Left lung (tissue), 10 donors: ENCODE results near the gene CYP3A4. TPM values are rescaled to one million over a fixed set of nuclear protein-coding genes. Genes with fewer than 3 reads are reported as not detected.

Experiments
- ATAC-seq: fragments of 200-7000 bp; cut with Tn5 transposase; one replicate; pipeline ENCODE4 v1.9.1; 2020; ENCODE audit warnings: moderate library complexity
- DNase-seq, 4 donors: peaks; one replicate each; pipeline ENCODE4 v3.0.0-alpha.2; 2013 to 2020
- H3K27ac ChIP-seq, 2 donors: fragments of 200-600 bp; sonication (generic) in 1 of 2; one replicate each; pipeline versions ENCODE4 v1.5.0 to v1.8.0; 2020 to 2021
- H3K27me3 ChIP-seq, 2 donors: fragments of 200-600 bp; sonication (generic) in 1 of 2; one replicate each; pipeline versions ENCODE4 v1.5.0 to v1.8.0; 2020 to 2021
- H3K36me3 ChIP-seq, 2 donors: fragments of 200-600 bp; sonication (generic) in 1 of 2; one replicate each; pipeline versions ENCODE4 v1.5.0 to v1.8.0; 2020 to 2021
- H3K4me1 ChIP-seq, 2 donors: fragments of 200-600 bp; one replicate each; pipeline ENCODE4 v1.8.0; 2021
- H3K4me3 ChIP-seq, 2 donors: fragments of 200-600 bp; sonication (generic) in 1 of 2; one replicate each; pipeline versions ENCODE4 v1.5.0 to v1.8.0; 2020 to 2021; ENCODE audit warnings: mild to moderate bottlenecking in 1 of 2
- H3K9me3 ChIP-seq, 2 donors: fragments of 200-600 bp; sonication (generic) in 1 of 2; one replicate each; pipeline versions ENCODE4 v1.5.0 to v1.8.0; 2020 to 2021
- CTCF ChIP-seq, 2 donors: fragments of 200-600 bp; sonication (generic) in 1 of 2; IDR thresholded peaks; one replicate each; pipeline versions ENCODE4 v1.5.0 to v1.8.0; 2021; ENCODE audit warnings: antibody characterized with exemption in 2 of 2
- intact Hi-C, 2 donors: fragments of 100-400 bp; cut with DNase I; formaldehyde crosslinking; loops; one replicate each; pipeline versions ENCODE4 v1.11.2 to v1.14.2; 2022
- polyA plus RNA-seq, 6 donors: library from polyadenylated mRNA; unstranded; fragments of 120-200 nt; gene quantifications; one replicate each; pipeline ENCODE4 v1.2.1, GENCODE V29; 2013; ENCODE audit not compliant: insufficient read length in 6 of 6
- total RNA-seq, 2 donors: library from RNA; stranded (reverse); fragmentation: NEBNext Ultra II Directional; extraction: Animal tissue kit (Norgen Biotek cat#: 25700); gene quantifications; one replicate each; pipeline ENCODE4 v1.2.1, GENCODE V29; 2021
- donor health status: DM: no; HTN: yes; CAD: no.
- donor health status: DM: no; HTN: no; CAD: no.

Gene CYP3A4
- total and polyA plus RNA-seq, 8 donors: 0.17 to 0.39 (median 0.25) TPM; not detected in 2

- Histone ChIP-seq H3K4me3 (no peak overlapping the region), H3K4me1 (no peaks in the 10 kb centered on the region), H3K27me3 (no peaks in the 10 kb centered on the region), H3K9me3 (peaks cover 0 to 21% of the 10 kb centered on the region in 2 donors), H3K36me3 (no peaks in the 10 kb centered on the region), H3K27ac (no peak overlapping the region)
- ATAC-seq (no peak), DNase-seq (no peak)
- TF ChIP-seq CTCF (IDR thresholded peaks at IDR 0.05): no peak
- intact Hi-C loops: no loop called here
These were observed 74.0 kb downstream of the CYP3A4 start for GRCh38 chr7:99709838-99710578.

- intact Hi-C loops: no loop called here
- ATAC-seq (no peak), DNase-seq (no peak)
- H3K4me3 ChIP-seq: no peak overlapping the region
- H3K27me3 ChIP-seq: no peaks in the 10 kb centered on the region
- no peaks in the 10 kb centered on the region for H3K4me1 ChIP-seq
- no peaks in the 10 kb centered on the region for H3K36me3 ChIP-seq
- no peak overlapping the region for H3K27ac ChIP-seq
- no peak for TF ChIP-seq CTCF (IDR thresholded peaks at IDR 0.05)
- peaks cover 0 to 21% of the 10 kb centered on the region in 2 donors for H3K9me3 ChIP-seq
These were observed 74.7 kb downstream of the CYP3A4 start for GRCh38 chr7:99709260-99709659.

GRCh38 chr7:99707096-99707495 is 76.9 kb downstream of the CYP3A4 start:
- no peak for TF ChIP-seq CTCF (IDR thresholded peaks at IDR 0.05)
- H3K9me3 ChIP-seq: peaks cover 0 to 21% of the 10 kb centered on the region in 2 donors
- no peaks in the 10 kb centered on the region for H3K4me1 ChIP-seq
- no peak overlapping the region for H3K4me3 ChIP-seq
- H3K27ac ChIP-seq: no peak overlapping the region
- H3K36me3 ChIP-seq: no peaks in the 10 kb centered on the region
- no peak for ATAC-seq
- intact Hi-C loops: no loop called here
- no peaks in the 10 kb centered on the region for H3K27me3 ChIP-seq
- DNase-seq: no peak

Other genes starting within 250 kb of the CYP3A4 start
- gene FAM200A, start 232.1 kb downstream of the CYP3A4 start, total RNA-seq: 1 to 10 TPM; 4.1 to 6.4 TPM
- gene FAM200A, start 232.1 kb downstream of the CYP3A4 start, polyA plus RNA-seq: 10 to 100 TPM; 14.9 to 16.4 (median 15.4) TPM
- gene ZNF655, start 225.5 kb downstream of the CYP3A4 start, total RNA-seq: 10 to 100 TPM; 56.0 to 67.2 TPM
- gene ZNF655, start 225.5 kb downstream of the CYP3A4 start, polyA plus RNA-seq: 100 to 1,000 TPM in 1 of 6 donors, 10 to 100 TPM in 5; 78.1 to 107 (median 95.8) TPM
- gene TMEM225B, start 185.9 kb downstream of the CYP3A4 start, total RNA-seq: under 1 TPM; 0.60 to 0.93 TPM
- 1 to 10 TPM; 1.1 to 1.9 (median 1.7) TPM for gene TMEM225B, start 185.9 kb downstream of the CYP3A4 start, polyA plus RNA-seq
- gene ZSCAN25, start 167.2 kb downstream of the CYP3A4 start, total RNA-seq: 10 to 100 TPM; 15.3 to 17.5 TPM
- 10 to 100 TPM; 17.5 to 21.3 (median 19.6) TPM for gene ZSCAN25, start 167.2 kb downstream of the CYP3A4 start, polyA plus RNA-seq
- 1 to 10 TPM; 5.7 to 6.0 TPM for gene CYP3A5, start 104.2 kb downstream of the CYP3A4 start, total RNA-seq
- 10 to 100 TPM; 16.2 to 29.5 (median 22.8) TPM for gene CYP3A5, start 104.2 kb downstream of the CYP3A4 start, polyA plus RNA-seq
- under 1 TPM; 0.37 to 0.41 TPM for gene CYP3A7, start 49.0 kb downstream of the CYP3A4 start, total RNA-seq
- 1 to 10 TPM in 3 of 6 donors, under 1 TPM in 3; 0.79 to 2.9 (median 0.98) TPM for gene CYP3A7, start 49.0 kb downstream of the CYP3A4 start, polyA plus RNA-seq
- not detected for gene CYP3A43, start 43.8 kb upstream of the CYP3A4 start, total RNA-seq
- gene CYP3A43, start 43.8 kb upstream of the CYP3A4 start, polyA plus RNA-seq: under 1 TPM; 0.21 to 0.53 (median 0.37) TPM
- under 1 TPM in 1 of 2 donors, not detected in 1; 0.94 TPM for gene OR2AE1, start 92.8 kb upstream of the CYP3A4 start, total RNA-seq
- gene OR2AE1, start 92.8 kb upstream of the CYP3A4 start, polyA plus RNA-seq: under 1 TPM in 2 of 6 donors, not detected in 4; 0.13 to 0.18 TPM
- gene TRIM4, start 135.3 kb upstream of the CYP3A4 start, total RNA-seq: 10 to 100 TPM; 23.6 to 27.0 TPM
- 10 to 100 TPM; 35.3 to 45.2 (median 38.9) TPM for gene TRIM4, start 135.3 kb upstream of the CYP3A4 start, polyA plus RNA-seq
- under 1 TPM in 1 of 2 donors, not detected in 1; 0.24 TPM for gene GJC3, start 145.4 kb upstream of the CYP3A4 start, total RNA-seq
- gene GJC3, start 145.4 kb upstream of the CYP3A4 start, polyA plus RNA-seq: 1 to 10 TPM in 4 of 6 donors, under 1 TPM in 2; 0.98 to 1.3 (median 1.1) TPM
- gene AZGP1, start 191.8 kb upstream of the CYP3A4 start, total RNA-seq: 10 to 100 TPM in 1 of 2 donors, 1 to 10 TPM in 1; 5.0 to 40.3 TPM
- 100 to 1,000 TPM in 1 of 6 donors, 1 to 10 TPM in 2, under 1 TPM in 3; 0.29 to 110 (median 0.94) TPM for gene AZGP1, start 191.8 kb upstream of the CYP3A4 start, polyA plus RNA-seq
- 10 to 100 TPM; 46.7 to 52.0 TPM for gene ZKSCAN1, start 231.4 kb upstream of the CYP3A4 start, total RNA-seq
- gene ZKSCAN1, start 231.4 kb upstream of the CYP3A4 start, polyA plus RNA-seq: 100 to 1,000 TPM in 1 of 6 donors, 10 to 100 TPM in 5; 82.1 to 137 (median 91.1) TPM